ENCODE data around the gene FBXO15.

The FBXO15 gene

GRCh38 chr18:74141667-74142066 is 6.0 kb downstream of the FBXO15 start:
- no peak overlapping the region for H3K4me3 Mint-ChIP-seq
- no peaks in the 10 kb centered on the region for H3K36me3 Mint-ChIP-seq
- peaks cover 6% of the 10 kb centered on the region for H3K4me1 Mint-ChIP-seq
- no peak overlapping the region for H3K27ac Mint-ChIP-seq
- H3K27me3 Mint-ChIP-seq = peaks cover 20% of the 10 kb centered on the region
- no peaks in the 10 kb centered on the region for H3K9me3 Mint-ChIP-seq
- ATAC-seq = no peak

GRCh38 chr18:74140582-74140981 is 7.1 kb downstream of the FBXO15 start:
- H3K27me3 Mint-ChIP-seq = peaks cover 20% of the 10 kb centered on the region
- H3K36me3 Mint-ChIP-seq = no peaks in the 10 kb centered on the region
- H3K4me1 Mint-ChIP-seq = peaks cover 6% of the 10 kb centered on the region
- H3K9me3 Mint-ChIP-seq = no peaks in the 10 kb centered on the region
- H3K27ac Mint-ChIP-seq = peak overlapping the region; percentile 76
- H3K4me3 Mint-ChIP-seq = no peak overlapping the region
- ATAC-seq = no peak

GRCh38 chr18:74139888-74140287 is 7.7 kb downstream of the FBXO15 start:
- H3K4me1 Mint-ChIP-seq = peaks cover 6% of the 10 kb centered on the region
- peak; percentile 72 for ATAC-seq
- peak overlapping the region; percentile 44 for H3K4me3 Mint-ChIP-seq
- H3K9me3 Mint-ChIP-seq = no peaks in the 10 kb centered on the region
- peaks cover 20% of the 10 kb centered on the region for H3K27me3 Mint-ChIP-seq
- H3K36me3 Mint-ChIP-seq = no peaks in the 10 kb centered on the region
- H3K27ac Mint-ChIP-seq = peak overlapping the region; percentile 76

GRCh38 chr18:74139411-74139810 is 8.2 kb downstream of the FBXO15 start:
- no peak for ATAC-seq
- H3K36me3 Mint-ChIP-seq = no peaks in the 10 kb centered on the region
- H3K9me3 Mint-ChIP-seq = no peaks in the 10 kb centered on the region
- H3K4me1 Mint-ChIP-seq = peaks cover 6% of the 10 kb centered on the region
- H3K27ac Mint-ChIP-seq = peak overlapping the region; percentile 76
- H3K27me3 Mint-ChIP-seq = peaks cover 20% of the 10 kb centered on the region
- H3K4me3 Mint-ChIP-seq = no peak overlapping the region

- ATAC-seq = no peak
- H3K4me1 Mint-ChIP-seq = peaks cover 6% of the 10 kb centered on the region
- H3K27me3 Mint-ChIP-seq = peaks cover 20% of the 10 kb centered on the region
- H3K9me3 Mint-ChIP-seq = no peaks in the 10 kb centered on the region
- no peaks in the 10 kb centered on the region for H3K36me3 Mint-ChIP-seq
- H3K4me3 Mint-ChIP-seq = no peak overlapping the region
- H3K27ac Mint-ChIP-seq = no peak overlapping the region
These were observed 9.6 kb downstream of the FBXO15 start for GRCh38 chr18:74137920-74138538.

- Mint-ChIP-seq H3K36me3 (no peaks in the 10 kb centered on the region), H3K27ac (no peak overlapping the region), H3K4me1 (no peaks in the 10 kb centered on the region), H3K27me3 (no peaks in the 10 kb centered on the region), H3K4me3 (no peak overlapping the region), H3K9me3 (no peaks in the 10 kb centered on the region)
- ATAC-seq = no peak
These were observed 15.4 kb downstream of the FBXO15 start for GRCh38 chr18:74132201-74132600.

- Mint-ChIP-seq H3K4me3 (no peak overlapping the region), H3K27ac (no peak overlapping the region), H3K4me1 (no peaks in the 10 kb centered on the region), H3K9me3 (no peaks in the 10 kb centered on the region), H3K36me3 (no peaks in the 10 kb centered on the region), H3K27me3 (no peaks in the 10 kb centered on the region)
- ATAC-seq = no peak
These were observed 16.5 kb downstream of the FBXO15 start for GRCh38 chr18:74131124-74131523.

- no peaks in the 10 kb centered on the region for H3K9me3 Mint-ChIP-seq
- H3K27ac Mint-ChIP-seq = no peak overlapping the region
- ATAC-seq = no peak
- no peak overlapping the region for H3K4me3 Mint-ChIP-seq
- H3K27me3 Mint-ChIP-seq = no peaks in the 10 kb centered on the region
- H3K36me3 Mint-ChIP-seq = no peaks in the 10 kb centered on the region
- H3K4me1 Mint-ChIP-seq = no peaks in the 10 kb centered on the region
These were observed 19.5 kb downstream of the FBXO15 start for GRCh38 chr18:74128159-74128558.

- no peaks in the 10 kb centered on the region for H3K4me1 Mint-ChIP-seq
- H3K9me3 Mint-ChIP-seq = no peaks in the 10 kb centered on the region
- no peaks in the 10 kb centered on the region for H3K36me3 Mint-ChIP-seq
- no peak overlapping the region for H3K27ac Mint-ChIP-seq
- peak; percentile 34 for ATAC-seq
- no peaks in the 10 kb centered on the region for H3K27me3 Mint-ChIP-seq
- no peak overlapping the region for H3K4me3 Mint-ChIP-seq
These were observed 20.7 kb downstream of the FBXO15 start for GRCh38 chr18:74126684-74127655.

GRCh38 chr18:74124642-74125041 is 23.0 kb downstream of the FBXO15 start:
- H3K9me3 Mint-ChIP-seq = no peaks in the 10 kb centered on the region
- no peak overlapping the region for H3K27ac Mint-ChIP-seq
- H3K36me3 Mint-ChIP-seq = no peaks in the 10 kb centered on the region
- no peak overlapping the region for H3K4me3 Mint-ChIP-seq
- no peak for ATAC-seq
- peaks cover 12% of the 10 kb centered on the region for H3K27me3 Mint-ChIP-seq
- no peaks in the 10 kb centered on the region for H3K4me1 Mint-ChIP-seq

GRCh38 chr18:74123200-74123599 is 24.4 kb downstream of the FBXO15 start:
- Mint-ChIP-seq H3K4me3 (no peak overlapping the region), H3K9me3 (no peaks in the 10 kb centered on the region), H3K36me3 (no peaks in the 10 kb centered on the region), H3K27me3 (peaks cover 17% of the 10 kb centered on the region), H3K4me1 (no peaks in the 10 kb centered on the region), H3K27ac (no peak overlapping the region)
- no peak for ATAC-seq

GRCh38 chr18:74116633-74117554 is 30.7 kb downstream of the FBXO15 start:
- H3K36me3 Mint-ChIP-seq = no peaks in the 10 kb centered on the region
- H3K4me3 Mint-ChIP-seq = no peak overlapping the region
- ATAC-seq = no peak
- peaks cover 3% of the 10 kb centered on the region for H3K9me3 Mint-ChIP-seq
- H3K4me1 Mint-ChIP-seq = no peaks in the 10 kb centered on the region
- peaks cover 17% of the 10 kb centered on the region for H3K27me3 Mint-ChIP-seq
- H3K27ac Mint-ChIP-seq = no peak overlapping the region

- Mint-ChIP-seq H3K36me3 (no peaks in the 10 kb centered on the region), H3K27ac (no peak overlapping the region), H3K27me3 (peaks cover 9% of the 10 kb centered on the region), H3K4me3 (no peak overlapping the region), H3K4me1 (no peaks in the 10 kb centered on the region), H3K9me3 (peaks cover 3% of the 10 kb centered on the region)
- ATAC-seq = no peak
These were observed 32.6 kb downstream of the FBXO15 start for GRCh38 chr18:74115046-74115445.

- H3K4me3 Mint-ChIP-seq = no peak overlapping the region
- peaks cover 4% of the 10 kb centered on the region for H3K9me3 Mint-ChIP-seq
- H3K27me3 Mint-ChIP-seq = no peaks in the 10 kb centered on the region
- H3K4me1 Mint-ChIP-seq = no peaks in the 10 kb centered on the region
- peak; percentile 41 for ATAC-seq
- peaks cover under 1% of the 10 kb centered on the region for H3K36me3 Mint-ChIP-seq
- no peak overlapping the region for H3K27ac Mint-ChIP-seq
These were observed 33.5 kb downstream of the FBXO15 start for GRCh38 chr18:74114116-74114515.

- Mint-ChIP-seq H3K27ac (no peak overlapping the region), H3K36me3 (peaks cover 4% of the 10 kb centered on the region), H3K9me3 (peaks cover 6% of the 10 kb centered on the region), H3K27me3 (no peaks in the 10 kb centered on the region), H3K4me3 (no peak overlapping the region), H3K4me1 (no peaks in the 10 kb centered on the region)
- peak; percentile 36 for ATAC-seq
These were observed 33.9 kb downstream of the FBXO15 start for GRCh38 chr18:74113711-74114110.

Measured in stimulated activated memory B cell treated with anti-CD40 and anti-IgM and Interleukin-4, amounts not matched to agents 10 μg/mL and 1 μg/mL and 100 μg/mL, for 72 hours (primary cell).